Activated CD4-positive, CD25-positive, alpha-beta regulatory T cell (primary cell): Measurements from ENCODE around the gene PHTF2.

Experiments used
- DNase-seq, 4 experiments: peaks; one replicate each; lab custom pipeline; 2025; lab: John Stamatoyannopoulos, UW

PHTF2 gene

DNA sequence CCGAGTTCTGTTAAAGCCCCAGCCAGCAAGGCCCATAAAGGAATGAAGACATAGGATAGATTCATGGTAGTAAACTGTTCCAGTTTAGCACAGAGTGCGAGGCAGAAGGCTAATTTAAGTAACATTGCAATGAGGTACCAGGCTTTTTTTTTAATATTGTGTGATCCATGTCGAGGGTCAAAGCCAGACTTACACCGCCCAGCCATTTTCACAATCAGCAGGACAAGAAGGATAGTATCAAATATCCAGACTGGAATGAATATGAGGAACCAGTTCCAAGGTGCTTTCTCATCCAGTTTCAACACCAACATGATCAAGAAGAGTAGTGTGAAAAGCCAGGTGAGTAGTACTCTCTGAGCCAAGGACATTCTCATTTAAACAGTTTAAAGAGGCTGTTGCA is 4.6 kb upstream of the PHTF2 start:
- DNase-seq, result no peak

DNA sequence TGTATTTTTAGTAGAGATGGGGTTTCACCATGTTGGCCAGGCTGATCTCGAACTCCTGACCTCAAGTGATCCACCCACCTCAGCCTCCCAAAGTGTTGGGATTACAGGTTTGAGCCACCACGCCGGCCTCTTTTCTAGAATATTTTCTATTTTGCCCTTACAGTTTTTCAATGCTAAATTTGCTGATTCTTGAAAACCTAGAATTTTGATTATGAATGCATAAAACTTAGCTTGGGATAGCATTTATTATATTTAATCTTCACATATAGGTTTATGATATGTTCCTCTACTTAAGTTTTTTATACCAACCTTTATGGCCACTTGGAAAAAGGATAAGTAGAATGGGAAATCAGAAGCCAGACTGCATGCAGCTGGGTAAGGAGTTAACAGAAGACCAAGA is 2.5 kb upstream of the PHTF2 start:
- DNase-seq, result no peak

DNA sequence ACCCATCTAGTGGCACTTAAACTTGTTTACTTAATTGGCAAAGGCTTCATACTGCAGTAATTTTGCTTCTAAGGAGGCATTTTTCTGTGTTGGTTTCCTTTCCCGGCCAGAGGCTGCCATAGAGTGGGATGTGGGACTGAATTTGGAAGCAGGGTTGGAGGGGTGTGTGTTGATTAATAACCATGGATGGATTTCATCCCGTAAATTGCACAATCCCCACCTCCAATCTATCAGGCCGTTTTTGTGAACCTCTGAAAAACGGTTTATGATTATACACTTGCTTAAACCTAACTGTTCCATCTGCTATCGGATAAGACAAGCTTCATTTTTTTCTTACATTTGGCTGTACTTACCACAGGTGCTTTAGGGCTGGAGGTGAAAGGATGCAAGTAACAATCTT is 1.6 kb upstream of the PHTF2 start:
- no peak for DNase-seq

DNA sequence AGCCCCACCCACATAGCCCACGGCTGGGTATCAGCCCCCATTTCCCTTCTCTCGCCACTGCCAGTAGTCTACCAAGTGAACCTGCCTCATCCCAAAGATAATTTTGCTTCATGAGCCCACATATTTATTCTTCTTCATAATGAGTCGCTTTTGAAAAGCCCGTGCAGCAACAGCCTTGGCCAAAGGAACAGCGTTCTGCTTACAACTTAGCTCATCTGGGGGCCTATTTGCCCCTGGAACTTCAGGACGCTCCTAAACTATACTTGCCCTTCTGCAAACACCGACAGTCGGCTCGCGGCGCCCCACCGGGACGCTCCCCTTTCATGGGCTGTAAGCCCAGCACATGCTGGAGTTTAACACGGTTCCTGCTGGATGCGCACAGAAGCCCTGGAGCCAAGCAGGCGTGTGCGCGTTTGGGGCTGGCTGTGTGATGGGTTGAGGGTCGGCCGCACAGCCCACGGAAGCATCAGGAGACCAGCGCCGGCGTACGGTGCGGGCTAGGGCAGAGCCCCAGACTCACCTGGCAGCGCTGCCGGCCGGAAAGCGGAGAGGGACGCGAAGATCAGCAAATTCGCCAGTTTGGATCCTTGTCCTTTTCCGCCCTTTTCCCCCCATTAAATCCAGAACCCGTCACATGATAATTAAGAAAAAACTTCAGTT is 709 bp upstream of the PHTF2 start:
- DNase-seq, result peak in 2 of 4 experiments; percentile 29 to 50

DNA sequence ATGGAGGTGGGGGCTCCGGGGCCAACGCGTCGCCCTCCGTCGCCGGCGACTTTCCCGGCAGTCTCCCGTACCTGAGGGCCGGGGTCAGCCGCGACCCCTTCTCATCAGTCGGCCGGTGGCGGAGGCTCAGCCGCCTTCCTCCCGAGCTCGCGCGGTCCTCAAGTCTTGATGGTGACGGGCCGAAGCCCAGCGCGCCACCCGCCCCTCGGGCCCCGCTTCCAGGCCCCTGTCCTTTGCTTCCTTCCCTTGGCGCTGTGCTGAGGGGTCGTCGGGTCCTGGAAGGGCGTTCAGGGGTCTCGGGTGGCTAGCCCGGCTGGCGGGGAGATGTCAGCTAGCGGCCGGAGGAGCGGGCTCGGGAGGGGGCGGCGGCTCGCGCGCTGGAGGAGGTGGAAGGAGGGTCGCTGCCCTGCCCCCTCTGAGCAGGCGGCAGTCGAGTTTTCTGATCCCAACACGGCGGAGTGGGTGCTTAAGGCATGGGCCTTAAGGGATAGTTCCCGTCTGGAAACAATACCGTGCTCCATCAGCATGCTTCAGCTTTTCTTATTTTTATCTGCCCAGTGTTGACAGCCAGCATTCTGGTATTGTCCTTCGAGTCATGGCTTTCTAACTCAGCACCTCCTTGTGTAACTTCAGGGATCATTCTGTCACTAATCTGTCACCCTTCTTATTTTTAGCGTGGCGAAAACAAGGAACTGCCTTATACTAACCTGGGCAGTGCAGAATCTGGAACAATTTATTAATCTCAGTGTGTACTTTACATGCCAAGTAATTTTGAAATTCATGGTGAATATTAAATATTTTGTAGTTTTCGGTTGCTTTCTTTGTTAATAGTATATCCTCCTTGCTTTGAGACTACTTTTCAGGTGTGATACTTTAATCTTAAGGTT is 748 bp downstream of the PHTF2 start:
- peak in 1 of 4 experiments; percentile 13 for DNase-seq

DNA sequence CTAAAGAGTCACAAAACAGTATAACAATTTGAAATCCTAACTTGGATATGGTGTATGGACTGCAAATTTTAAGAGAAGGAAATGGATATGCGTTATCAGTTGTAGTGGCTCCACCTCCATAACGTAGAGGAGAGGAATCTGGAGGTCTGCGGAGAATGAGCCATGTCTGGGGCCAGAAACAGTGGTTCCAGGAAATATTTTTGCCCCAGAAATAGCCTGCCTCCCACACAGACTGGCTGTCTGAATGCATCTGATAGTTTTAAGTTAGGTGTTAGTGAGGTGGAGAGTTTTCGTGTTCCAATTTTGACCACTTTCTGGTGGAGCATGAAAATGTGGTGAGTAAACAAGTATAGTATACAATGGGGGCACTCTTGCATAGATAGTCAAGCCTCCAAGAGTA is 1.6 kb downstream of the PHTF2 start:
- DNase-seq, result no peak

DNA sequence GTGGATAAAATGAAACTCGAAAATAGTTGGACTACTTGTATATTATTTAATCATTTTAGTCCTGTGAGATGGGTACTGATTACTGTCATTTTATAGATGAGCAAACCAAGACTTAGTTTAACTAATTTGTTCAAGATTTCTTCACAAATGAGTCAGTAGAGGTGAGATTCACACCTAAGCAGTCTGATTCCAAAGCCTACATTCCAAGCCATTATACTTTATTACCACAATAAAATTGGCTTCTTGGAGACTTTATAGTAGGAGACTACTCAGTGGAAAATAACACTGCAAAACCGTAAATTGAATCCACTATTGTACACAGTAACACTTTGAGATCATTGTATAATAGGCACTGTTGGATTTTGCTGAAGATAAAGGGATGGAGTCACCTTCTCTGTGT is 2.2 kb downstream of the PHTF2 start:
- no peak for DNase-seq

DNA sequence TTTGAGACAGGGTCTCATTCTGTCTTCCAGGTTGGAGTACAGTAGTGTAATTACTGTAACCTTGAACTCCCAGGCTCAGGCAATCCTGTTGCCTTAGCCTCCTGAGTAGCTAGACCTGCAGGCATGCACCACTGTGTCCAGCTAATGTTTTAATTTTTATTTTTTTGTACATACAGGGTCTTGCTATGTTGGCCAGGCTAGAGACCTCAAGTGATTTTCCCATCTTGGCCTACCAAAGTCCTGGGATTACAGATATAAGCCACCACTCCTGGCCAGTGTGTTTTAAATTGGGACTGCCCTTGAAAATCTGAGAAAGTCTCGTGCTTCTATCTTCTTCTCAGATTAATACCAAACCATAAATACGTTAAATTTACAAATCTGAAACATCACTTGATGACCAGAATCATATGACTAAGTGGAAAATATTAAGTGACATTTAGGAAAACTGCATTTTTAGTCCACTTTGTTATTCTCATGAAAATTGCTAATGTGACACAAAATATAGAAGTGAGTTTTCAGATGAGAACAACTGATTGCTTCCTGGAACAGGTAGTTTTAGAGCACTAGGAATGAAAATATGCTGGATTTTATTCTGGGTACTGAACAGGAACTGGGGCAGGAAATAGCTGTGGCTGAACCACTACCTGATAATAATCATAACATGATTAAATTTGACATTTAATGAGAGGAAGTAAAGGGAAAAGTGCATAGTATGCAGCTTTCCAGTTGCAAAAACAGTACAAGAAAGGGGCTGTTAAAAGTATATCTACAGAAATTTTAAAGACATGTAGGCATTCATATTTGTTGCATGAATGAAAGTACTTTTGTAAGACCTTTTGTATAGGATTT is 4.2 kb downstream of the PHTF2 start:
- no peak for DNase-seq

DNA sequence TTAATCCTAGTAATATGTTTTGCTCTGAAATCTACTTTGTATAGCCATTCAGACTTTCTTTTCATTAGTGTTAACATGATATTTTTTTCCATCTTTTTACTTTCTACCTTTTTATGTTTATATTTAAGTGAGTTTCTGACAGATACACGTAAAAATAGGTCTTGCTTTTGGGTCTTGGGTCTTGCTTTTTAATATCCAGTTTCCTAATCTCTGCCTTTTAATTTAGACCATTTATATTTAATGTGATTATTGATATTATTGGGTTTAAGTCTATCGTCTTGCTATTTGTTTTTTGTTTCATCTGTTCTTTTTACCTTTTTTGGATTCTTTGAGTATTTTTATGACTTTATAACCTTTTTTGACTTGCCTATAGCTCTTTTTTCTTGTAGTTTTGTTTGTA is 7.9 kb downstream of the PHTF2 start:
- no peak for DNase-seq

DNA sequence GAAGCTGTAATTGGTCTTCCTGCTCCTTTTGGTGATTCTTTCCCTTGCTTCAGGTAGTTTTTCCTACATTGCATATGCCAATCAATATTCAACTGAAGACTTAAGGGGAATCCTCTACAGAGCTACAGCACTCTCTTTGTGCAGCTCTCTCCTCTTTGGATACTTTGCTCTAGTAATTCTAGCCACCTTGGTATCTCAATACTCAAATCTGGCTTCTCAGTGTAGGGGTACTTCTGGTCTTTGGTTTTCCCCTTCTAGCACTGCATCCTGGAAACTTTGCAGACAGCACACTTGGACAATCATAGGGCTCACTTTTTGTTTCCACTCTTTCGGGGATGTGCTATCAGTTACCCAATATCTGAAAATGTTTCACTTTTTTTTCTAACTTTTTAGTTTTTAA is 9.9 kb downstream of the PHTF2 start:
- no peak for DNase-seq

DNA sequence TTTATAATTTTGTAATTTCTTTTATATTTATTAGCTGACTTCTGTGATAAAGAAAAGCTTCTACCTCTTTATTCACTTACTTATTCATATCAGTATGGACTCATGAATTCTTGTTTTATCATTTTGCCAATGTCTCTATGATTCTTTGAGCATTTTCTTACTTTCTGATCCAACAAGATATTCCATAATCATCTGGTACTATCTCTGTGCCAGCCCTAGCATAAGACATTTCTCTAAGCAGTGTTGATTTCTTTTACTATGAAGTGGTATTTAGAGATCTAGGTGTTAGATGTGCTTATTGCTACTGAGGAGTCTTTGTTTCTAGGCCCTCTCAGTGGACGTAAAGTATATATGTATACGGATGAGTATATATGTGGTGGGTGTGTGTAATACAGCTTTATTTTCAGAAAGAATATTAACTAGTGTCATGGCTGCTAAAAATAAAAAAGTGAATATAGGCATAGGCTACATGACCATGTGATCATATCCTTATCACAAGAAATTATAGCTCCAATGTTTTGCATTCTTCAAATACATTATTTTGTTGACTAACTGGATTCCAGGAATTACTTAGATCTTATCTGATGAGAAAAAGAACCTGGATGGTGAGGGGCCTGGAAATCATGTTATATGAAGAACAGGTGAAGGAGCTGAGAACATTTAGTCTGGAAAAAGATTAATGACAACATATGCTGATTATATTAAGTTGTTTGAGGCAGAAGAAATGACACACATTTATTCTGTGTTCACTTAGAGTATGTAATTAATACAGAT is 13.1 kb downstream of the PHTF2 start:
- no peak for DNase-seq

DNA sequence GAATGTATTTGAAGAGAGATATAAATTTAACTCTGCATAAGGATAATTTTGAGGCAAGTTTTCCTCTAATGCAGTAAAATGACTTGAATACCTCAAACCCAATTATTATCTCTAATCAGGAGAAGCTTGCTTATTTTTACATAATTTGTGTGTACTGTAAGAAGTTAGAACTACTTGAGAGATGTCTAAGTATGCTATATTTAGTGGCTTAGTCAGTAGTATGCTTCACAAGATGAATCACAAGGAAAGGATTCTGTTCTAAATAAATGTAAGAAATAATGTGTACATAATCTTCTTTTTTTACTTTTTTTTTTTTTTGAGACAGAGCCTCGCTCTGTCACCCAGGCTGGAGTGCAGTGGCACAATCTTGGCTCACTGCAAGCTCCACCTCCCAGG is 13.7 kb downstream of the PHTF2 start:
- no peak for DNase-seq

DNA sequence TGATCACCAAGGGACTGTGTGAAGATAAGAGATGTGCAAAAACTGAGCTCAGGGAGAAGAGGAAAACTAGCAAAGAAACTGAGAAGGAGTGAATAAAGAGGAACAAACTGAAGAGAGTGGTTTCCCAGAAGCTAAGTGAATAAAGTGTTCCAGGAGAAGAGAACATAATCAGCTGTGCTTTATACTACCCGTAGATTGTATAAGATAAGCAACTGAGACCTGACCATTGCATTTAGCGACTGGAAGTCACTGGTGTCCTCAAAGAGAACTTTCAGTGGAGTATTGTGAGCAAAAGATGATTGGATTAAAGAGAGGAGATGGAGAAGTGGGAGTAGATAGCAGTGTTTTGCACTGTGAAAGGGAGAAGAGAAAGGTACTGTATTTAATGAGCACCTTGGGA is 14.6 kb downstream of the PHTF2 start:
- no peak for DNase-seq

DNA sequence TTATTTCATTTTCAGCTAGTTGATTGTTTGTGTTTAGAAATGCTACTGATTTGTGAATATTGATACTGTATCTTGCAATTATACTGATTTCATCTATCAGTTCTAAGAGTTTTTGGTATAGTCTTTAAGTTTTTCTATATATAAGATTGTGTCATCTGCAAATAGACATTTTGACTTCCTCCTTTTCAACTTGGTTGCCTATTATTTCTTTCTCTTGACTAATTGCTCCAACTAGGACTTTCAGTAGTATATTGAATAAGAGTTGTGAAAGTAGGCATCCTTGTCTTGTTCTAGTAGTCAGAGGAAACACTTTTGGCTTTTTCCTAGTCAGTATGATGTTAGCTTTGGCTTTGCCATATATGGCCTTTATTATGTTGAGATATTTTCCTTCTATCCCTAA is 20.4 kb downstream of the PHTF2 start:
- DNase-seq, result no peak

DNA sequence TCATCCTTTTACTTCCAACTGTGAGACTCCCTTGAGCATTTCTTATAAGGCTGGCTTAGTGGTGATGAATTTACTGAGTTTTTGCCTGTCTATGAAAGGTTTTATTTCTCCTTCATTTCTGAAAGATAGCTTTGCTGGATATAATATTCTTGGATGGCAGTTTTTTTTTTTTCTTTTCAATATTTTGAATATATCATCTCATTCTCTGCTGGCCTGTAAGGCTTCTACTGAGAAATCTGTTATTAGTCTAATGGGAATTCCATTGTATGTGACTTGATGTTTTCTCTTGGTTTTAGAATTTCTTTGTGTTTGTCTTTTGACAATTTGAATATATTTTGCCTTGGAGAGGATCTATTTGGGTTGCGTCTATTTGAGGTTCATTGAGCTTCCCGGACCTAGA is 22.4 kb downstream of the PHTF2 start:
- no peak for DNase-seq

DNA sequence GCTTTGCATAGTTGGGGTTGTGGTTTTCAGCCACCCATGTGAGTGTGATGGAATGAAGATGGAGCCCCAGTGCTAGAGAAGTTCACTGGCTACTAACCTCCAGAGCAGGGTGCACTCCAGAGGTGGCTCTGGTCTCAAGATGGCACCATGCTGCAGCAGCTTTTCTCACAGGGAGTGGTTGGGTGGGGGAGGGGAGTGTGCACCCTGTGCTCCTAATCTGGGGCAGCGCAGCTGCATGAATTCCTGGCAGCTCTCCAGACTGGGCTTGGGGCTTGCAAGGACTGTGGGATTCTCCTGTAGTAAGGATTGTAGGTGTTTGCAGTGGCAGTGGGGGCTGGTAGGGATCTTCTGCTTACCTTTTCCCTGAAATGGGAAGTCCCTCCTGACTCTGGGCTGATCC is 23.7 kb downstream of the PHTF2 start:
- no peak for DNase-seq

DNA sequence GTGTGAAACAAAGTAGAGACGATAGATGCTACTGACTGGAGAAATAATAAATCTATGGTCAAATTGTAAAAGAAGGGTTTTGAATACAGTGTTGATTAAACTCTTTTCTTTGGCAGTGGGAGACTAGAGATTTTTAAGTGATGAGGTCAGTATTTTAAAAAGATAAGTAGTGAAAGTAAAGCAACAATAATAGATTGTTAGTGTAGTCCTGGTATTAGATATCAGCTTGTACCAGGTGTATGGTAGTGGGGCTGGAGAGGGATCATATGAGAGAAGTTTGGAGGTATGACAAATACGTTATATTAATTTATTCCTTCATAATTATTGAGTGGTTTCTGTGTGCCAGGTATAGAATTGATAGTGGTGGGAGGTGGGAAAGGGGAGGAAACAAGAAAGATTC is 25.2 kb downstream of the PHTF2 start:
- DNase-seq, result no peak

DNA sequence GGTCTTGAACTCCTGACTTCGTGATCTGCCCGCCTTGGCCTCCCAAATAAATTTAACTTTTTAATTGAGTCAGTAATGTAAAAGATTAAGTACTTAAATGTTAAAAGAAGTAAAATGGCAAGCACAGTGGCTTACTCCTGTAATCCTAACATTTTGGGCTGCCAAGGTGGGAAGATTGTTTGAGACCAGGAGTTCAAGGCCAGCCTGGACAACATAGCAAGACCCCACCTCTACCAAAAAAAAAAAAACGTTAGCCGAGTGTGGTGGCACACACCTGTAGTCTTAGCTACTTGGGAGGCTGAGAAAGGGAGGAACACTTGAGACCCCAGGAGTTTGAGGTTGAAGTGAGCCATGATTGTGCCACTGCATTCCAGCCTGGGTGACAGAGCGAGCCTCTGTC is 26.1 kb downstream of the PHTF2 start:
- no peak for DNase-seq

DNA sequence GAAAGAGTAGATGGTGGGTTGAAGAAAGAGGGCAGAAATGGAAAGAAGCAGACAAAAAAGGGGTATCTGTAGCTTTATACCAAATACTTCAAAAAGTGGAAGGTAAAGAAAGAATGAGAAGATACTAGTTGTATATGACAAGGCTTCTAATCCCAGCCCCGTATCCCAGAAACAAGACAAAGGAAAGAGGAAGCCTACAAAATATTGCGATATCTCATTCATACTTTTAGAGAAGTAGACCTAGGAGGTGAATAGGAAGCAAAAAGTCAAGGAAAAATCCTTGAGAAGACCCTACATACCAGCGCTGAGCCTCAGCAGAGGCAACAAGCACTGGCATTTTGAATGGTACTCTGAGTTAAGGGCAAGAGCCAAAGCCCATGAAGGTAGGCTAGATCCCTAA is 26.6 kb downstream of the PHTF2 start:
- no peak for DNase-seq

DNA sequence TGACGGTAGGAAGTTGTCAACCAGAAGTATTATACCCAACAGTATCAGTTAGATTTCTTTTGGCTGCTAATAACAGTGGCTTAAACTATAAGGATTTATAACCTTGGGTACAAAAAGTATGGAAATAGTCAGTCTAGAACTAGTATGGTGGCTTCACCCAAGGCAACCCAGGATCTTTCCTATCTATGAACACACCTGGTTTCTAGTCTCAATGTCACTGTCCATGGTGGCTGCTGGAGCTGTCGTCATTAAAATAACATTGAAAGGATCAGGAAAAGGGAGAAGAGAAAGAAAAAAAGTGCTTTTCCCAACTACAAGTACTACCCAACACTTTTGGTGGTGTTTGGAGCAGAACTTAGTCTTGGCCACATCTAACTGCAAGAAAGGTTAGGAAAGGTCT is 27.7 kb downstream of the PHTF2 start:
- DNase-seq, result no peak

DNA sequence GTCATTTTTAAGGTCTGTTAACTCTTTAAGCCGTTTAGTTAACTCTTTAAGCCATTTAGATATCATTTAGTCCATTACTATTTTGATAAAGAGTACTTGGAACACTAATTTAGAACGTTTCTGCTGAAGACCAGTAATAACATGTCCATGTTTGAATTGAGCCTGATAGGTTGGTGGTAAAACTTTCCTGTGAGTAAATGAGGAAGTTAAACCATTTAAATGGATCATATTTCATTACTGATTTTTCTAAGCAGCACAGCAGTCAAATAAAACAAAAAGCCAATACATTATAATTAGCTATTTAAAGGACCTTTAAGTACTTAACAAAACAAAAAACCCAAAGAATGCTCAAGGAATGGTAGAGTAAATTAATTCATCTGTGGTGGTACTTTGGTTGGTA is 29.4 kb downstream of the PHTF2 start:
- no peak for DNase-seq
